Tibial nerve (tissue), 4 donors: ENCODE measurements around the gene CDC42EP3.

Experiments
- CTCF ChIP-seq, 5 experiments: fragments of 200-600 bp in 3 of 5; fragments of 450-650 bp in 2 of 5; sonication (generic) in 3 of 5; IDR thresholded peaks; one replicate each; pipeline ENCODE4 v1.5.1; 2016 to 2019; ENCODE audit warnings: antibody characterized with exemption in 5 of 5, mild to moderate bottlenecking in 3 of 5, moderate library complexity in 2 of 5
- EP300 ChIP-seq, 2 donors: sonication (generic); formaldehyde crosslinking; IDR thresholded peaks; one replicate each; pipeline ENCODE4 v1.6.1; 2017; ENCODE audit warnings: antibody characterized with exemption in 2 of 2, mild to moderate bottlenecking in 1 of 2
- POLR2A ChIP-seq, 2 donors: fragments of 450-650 bp; IDR thresholded peaks; one replicate each; pipeline ENCODE4 v1.6.1; 2017; ENCODE audit warnings: antibody characterized with exemption in 2 of 2, mild to moderate bottlenecking in 2 of 2, moderate library complexity in 2 of 2

- no peak for TF ChIP-seq POLR2A (IDR thresholded peaks at IDR 0.05)
- TF ChIP-seq CTCF (IDR thresholded peaks at IDR 0.05): no peak
- TF ChIP-seq EP300 (IDR thresholded peaks at IDR 0.05): no peak
These were observed 57.2 kb downstream of the CDC42EP3 start for GRCh38 chr2:37614061-37614738.
